ES-I3 (cell line): ENCODE measurements around the gene MTOR.
"Not testable (repeated sequence)": the region's sequence is repeated elsewhere in the genome, so short reads cannot be mapped to it uniquely, and the experiment has no call there.

Source experiments
- H3K36me3 ChIP-seq: 2 replicates; pipeline ENCODE4 v1.6.1; 2013; ENCODE audit warnings: mild to moderate bottlenecking, low read length, control low read depth, moderate library complexity; ENCODE audit not compliant: insufficient read depth
- H3K4me1 ChIP-seq: 2 replicates; pipeline ENCODE4 v1.6.1; 2013; ENCODE audit warnings: mild to moderate bottlenecking, control low read depth, low read length; ENCODE audit not compliant: insufficient read depth
- H3K9ac ChIP-seq: 2 replicates; pipeline ENCODE4 v1.6.1; 2013; ENCODE audit warnings: low read depth, mild to moderate bottlenecking, low read length, moderate library complexity
- H3K9me3 ChIP-seq: 2 replicates; pipeline ENCODE4 v1.6.1; 2013; ENCODE audit warnings: mild to moderate bottlenecking, low read length, moderate library complexity; ENCODE audit not compliant: control insufficient read depth, insufficient read depth

The MTOR gene

GRCh38 chr1:11267350-11268337, 5.3 kb upstream of the MTOR start:
- not testable (repeated sequence) for H3K9me3 ChIP-seq

GRCh38 chr1:11266268-11267074, 4.1 kb upstream of the MTOR start:
- no peaks in the 10 kb centered on the region for H3K9me3 ChIP-seq
- H3K4me1 ChIP-seq: no peaks in the 10 kb centered on the region
- H3K9ac ChIP-seq: no peak overlapping the region

More at GRCh38 chr1:11267350-11268337, 5.3 kb upstream of the MTOR start:
- not testable (repeated sequence) for H3K4me1 ChIP-seq, H3K36me3 ChIP-seq, H3K9ac ChIP-seq

GRCh38 chr1:11256299-11256698, 6.1 kb downstream of the MTOR start:
- Histone ChIP-seq H3K36me3 (peaks cover 42% of the 10 kb centered on the region), H3K4me1 (no peaks in the 10 kb centered on the region), H3K9me3 (no peaks in the 10 kb centered on the region), H3K9ac (no peak overlapping the region)

More at GRCh38 chr1:11266268-11267074, 4.1 kb upstream of the MTOR start:
- no peaks in the 10 kb centered on the region for H3K36me3 ChIP-seq

GRCh38 chr1:11253226-11253625, 9.1 kb downstream of the MTOR start:
- Histone ChIP-seq H3K36me3 (peaks cover 42% of the 10 kb centered on the region), H3K4me1 (no peaks in the 10 kb centered on the region), H3K9ac (no peak overlapping the region), H3K9me3 (peaks cover 3% of the 10 kb centered on the region; the same call in 1 of the 2 replicates)

GRCh38 chr1:11252538-11252937, 9.8 kb downstream of the MTOR start:
- Histone ChIP-seq H3K9ac (no peak overlapping the region), H3K9me3 (peaks cover 3% of the 10 kb centered on the region; the same call in 1 of the 2 replicates), H3K36me3 (peaks cover 42% of the 10 kb centered on the region), H3K4me1 (no peaks in the 10 kb centered on the region)

GRCh38 chr1:11248169-11248568, 14.2 kb downstream of the MTOR start:
- Histone ChIP-seq H3K9me3 (peaks cover 3% of the 10 kb centered on the region; the same call in 1 of the 2 replicates), H3K9ac (no peak overlapping the region), H3K4me1 (no peaks in the 10 kb centered on the region), H3K36me3 (peaks cover 43% of the 10 kb centered on the region)

GRCh38 chr1:11245904-11246719, 16.2 kb downstream of the MTOR start:
- H3K36me3 ChIP-seq: peaks cover 25% of the 10 kb centered on the region
- H3K9ac ChIP-seq: no peak overlapping the region

GRCh38 chr1:11245248-11245647, 17.1 kb downstream of the MTOR start:
- H3K36me3 ChIP-seq: peaks cover 32% of the 10 kb centered on the region
- H3K9ac ChIP-seq: no peak overlapping the region
- no peaks in the 10 kb centered on the region for H3K4me1 ChIP-seq
- peaks cover 1% of the 10 kb centered on the region; the same call in 1 of the 2 replicates for H3K9me3 ChIP-seq

More at GRCh38 chr1:11245904-11246719, 16.2 kb downstream of the MTOR start:
- Histone ChIP-seq H3K4me1 (no peaks in the 10 kb centered on the region), H3K9me3 (peaks cover 3% of the 10 kb centered on the region; the same call in 1 of the 2 replicates)

GRCh38 chr1:11238311-11238710, 24.0 kb downstream of the MTOR start:
- Histone ChIP-seq H3K4me1 (no peaks in the 10 kb centered on the region), H3K9ac (no peak overlapping the region), H3K36me3 (peaks cover 46% of the 10 kb centered on the region), H3K9me3 (no peaks in the 10 kb centered on the region)

- no peaks in the 10 kb centered on the region for H3K9me3 ChIP-seq
- peaks cover 46% of the 10 kb centered on the region for H3K36me3 ChIP-seq
Measured at GRCh38 chr1:11237356-11237755, 25.0 kb downstream of the MTOR start.

GRCh38 chr1:11233208-11233607, 29.1 kb downstream of the MTOR start:
- Histone ChIP-seq H3K9ac (no peak overlapping the region), H3K9me3 (no peaks in the 10 kb centered on the region), H3K36me3 (peaks cover 52% of the 10 kb centered on the region), H3K4me1 (no peaks in the 10 kb centered on the region)

More at GRCh38 chr1:11237356-11237755, 25.0 kb downstream of the MTOR start:
- H3K9ac ChIP-seq: no peak overlapping the region
- H3K4me1 ChIP-seq: no peaks in the 10 kb centered on the region

- H3K36me3 ChIP-seq: peaks cover 40% of the 10 kb centered on the region
- no peak overlapping the region for H3K9ac ChIP-seq
- H3K9me3 ChIP-seq: no peaks in the 10 kb centered on the region
- no peaks in the 10 kb centered on the region for H3K4me1 ChIP-seq
Measured at GRCh38 chr1:11229203-11229602, 33.1 kb downstream of the MTOR start.

GRCh38 chr1:11227106-11228077, 35.0 kb downstream of the MTOR start:
- H3K36me3 ChIP-seq: peaks cover 31% of the 10 kb centered on the region
- no peaks in the 10 kb centered on the region for H3K4me1 ChIP-seq
- no peak overlapping the region for H3K9ac ChIP-seq

More at GRCh38 chr1:11227106-11228077, 35.0 kb downstream of the MTOR start:
- H3K9me3 ChIP-seq: no peaks in the 10 kb centered on the region
